SHP77 (cell line): Measurements from ENCODE around the gene MLLT6.
A peak's percentile ranks its signal among the peaks of the same experiment; 100 is the strongest.

Experiments used
- DNase-seq, 2 experiments: peaks; one replicate each; lab custom pipeline; 2025; lab: John Stamatoyannopoulos, UW

The MLLT6 gene

DNA sequence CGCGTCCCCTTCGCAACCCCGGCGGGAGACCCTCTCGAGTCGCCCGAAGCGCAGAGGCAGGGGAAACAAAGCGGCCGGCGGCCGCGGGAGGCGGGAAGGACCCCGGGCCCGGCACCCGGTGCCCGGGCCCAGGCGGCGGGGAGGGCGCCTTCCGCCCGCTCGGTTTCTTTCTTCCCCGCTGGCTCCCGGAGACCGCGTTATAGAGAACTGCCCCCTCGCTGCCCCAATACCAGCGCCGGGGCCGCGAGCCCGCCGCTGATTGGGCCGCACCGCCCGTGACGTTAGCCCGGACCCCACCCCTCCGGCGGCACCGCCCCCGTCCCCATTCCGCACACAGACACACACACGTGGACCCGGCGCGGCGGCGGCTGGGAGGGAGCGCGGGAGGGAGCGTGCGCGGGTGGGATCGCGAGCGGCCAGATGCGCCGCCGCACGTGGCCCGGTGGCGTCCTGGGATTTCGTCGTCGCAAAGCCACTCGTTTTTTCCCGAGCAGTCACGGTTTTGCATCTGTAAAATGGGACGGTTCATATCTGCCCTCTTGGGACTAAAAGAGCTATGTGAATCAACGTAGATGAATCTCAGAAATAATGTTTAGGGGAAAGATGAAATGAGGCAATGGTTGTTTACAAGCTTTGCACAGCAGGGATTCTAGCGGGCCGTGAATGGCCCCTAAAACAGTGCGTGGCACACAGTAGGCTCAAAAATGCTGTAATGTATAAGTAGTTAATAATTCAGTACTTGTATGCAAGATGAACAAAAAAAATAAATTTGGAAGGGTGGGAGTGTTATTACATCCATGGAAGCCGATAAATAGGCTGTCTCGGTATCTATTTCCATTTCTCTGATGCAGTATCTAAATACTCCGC is 30.1 kb upstream of the MLLT6 start, which contains the start of gene EPOP:
TSS of gene EPOP (minus strand) at position 209 of the 867 bp plus-strand sequence. CDS start 462 bp downstream, outside the sequence.
- DNase-seq: peak; percentile 67 to 83

DNA sequence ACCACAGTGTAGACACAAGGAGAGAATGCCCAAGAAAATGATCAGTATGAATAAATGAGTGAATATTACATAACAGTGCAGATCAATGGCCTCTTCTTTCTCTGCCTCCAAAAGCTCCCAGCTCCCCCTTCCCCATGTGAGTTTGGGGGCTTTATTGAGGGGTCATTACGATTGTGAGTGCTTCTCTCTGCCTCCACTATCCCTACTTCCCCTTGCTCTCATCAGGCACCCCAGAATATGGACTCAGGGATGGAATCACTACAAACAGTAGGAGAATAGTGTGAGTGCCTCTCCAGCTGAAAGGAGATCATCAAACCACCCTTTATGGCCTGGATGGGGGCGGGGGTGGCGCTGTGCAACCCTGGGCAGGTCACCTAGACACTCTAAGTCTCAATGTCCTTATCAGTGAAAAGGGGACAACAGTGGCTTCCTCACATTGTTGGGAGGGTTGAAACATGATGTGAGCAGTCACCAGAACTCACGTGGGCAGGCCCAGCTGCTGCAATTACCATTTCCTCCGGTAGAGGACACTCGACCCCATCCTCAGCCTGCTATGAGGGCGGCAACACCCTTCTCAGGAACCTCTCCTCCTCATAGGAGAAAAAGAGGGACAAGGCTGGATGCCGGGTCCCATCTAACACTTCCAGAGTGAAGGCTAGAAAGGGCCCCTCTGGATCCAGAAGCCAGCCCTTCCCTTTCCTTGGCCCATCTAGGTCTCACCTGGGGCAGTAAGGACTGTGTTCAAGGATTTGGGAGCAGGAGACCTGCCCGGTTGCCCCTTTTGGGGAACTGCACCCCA is 28.2 kb upstream of the MLLT6 start:
- DNase-seq: peak; percentile 77 to 80

DNA sequence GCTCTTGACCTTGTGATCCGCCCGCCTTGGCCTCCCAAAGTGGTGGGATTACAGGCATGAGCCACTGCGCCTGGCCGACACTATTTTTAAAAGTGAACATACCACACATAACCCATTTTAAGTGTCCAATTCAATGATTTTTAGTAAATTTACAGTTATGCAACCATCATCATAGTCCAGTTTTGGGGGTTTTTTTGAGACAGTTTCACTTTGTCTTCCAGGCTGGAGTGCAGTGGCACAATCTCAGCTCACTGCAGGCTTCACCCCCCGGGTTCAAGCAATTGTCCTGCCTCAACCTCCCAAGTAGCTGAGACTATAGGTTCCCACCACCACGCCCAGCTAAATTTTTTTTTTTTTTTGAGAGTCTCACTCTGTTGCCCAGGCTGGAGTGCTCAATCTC is 27.3 kb upstream of the MLLT6 start:
- no peak for DNase-seq

DNA sequence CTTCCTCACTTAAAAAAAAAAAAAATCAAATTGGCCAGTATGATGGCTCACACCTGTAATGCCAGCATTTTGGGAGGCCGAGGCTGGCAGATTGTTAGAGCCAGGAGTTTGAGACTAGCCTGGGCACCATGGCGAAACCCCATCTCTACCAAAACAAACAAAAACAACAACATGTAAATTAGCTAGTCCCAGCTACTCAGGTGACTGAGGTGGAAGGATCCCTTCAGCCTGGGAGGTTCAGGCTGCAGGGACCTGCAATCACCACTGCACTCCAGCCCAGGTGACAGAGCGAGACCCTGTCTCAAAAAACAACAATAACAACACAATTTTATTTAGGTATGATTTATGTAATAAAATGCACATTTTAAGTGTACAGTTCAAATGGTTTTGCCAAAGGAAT is 24.0 kb upstream of the MLLT6 start:
- DNase-seq: no peak

DNA sequence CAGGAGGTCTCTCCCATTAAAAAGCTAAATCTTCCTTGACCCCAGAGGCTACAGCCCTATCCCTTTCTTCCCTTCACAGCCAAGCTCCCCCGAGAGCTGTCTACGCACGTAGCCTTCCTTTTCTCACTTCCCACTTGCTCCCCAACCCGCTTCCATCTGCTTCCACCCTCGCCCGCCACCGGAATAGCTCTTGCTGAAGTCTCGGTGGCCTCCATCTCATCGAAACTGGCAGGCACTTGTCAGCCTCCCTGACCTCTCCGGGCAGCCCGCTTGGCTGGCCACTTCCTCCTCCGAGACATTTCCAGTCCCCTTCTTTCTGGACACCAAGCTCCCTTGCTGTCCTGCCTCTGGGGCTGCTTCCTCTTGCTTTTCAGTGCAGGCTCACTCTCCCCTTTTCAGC is 19.6 kb upstream of the MLLT6 start:
- DNase-seq: no peak

DNA sequence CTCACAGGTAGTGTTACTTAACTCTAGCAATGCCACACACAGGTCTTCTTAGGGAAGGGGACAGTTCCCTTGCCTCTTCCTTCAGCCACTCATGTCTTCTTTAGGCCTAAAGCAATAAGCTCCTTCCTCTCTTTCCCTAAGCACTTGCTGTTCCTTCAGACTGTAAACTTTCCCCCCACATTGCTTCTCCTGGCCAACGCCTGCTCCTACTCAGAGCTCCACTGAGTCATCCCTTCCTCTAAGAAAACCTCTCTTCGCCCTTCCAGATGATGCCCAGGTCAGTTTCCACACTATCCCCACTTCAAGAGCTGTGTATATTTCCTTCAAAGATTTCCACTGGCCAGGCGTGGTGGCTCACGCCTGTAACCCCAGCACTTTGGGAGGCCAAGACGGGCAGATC is 17.8 kb upstream of the MLLT6 start:
- no peak for DNase-seq

DNA sequence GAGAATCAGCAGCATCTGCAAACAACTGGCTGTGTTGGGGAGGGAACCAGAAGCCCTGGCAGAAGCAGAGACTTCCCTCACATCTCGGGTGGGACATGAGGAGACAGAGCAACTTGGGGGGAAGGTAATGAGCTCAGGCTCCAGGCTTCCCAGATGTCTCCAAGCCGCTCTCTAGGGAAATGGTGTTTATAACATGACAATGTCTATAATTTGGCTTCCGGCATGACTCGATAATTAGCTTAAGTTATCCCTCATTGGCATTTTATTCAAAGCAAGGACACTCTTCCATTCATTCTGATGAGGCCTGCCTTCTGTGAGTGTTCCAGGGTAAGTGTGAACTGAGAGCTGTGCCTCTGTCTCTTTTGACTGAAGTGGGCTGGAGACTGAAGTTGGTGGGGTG is 14.7 kb upstream of the MLLT6 start:
- DNase-seq: no peak

DNA sequence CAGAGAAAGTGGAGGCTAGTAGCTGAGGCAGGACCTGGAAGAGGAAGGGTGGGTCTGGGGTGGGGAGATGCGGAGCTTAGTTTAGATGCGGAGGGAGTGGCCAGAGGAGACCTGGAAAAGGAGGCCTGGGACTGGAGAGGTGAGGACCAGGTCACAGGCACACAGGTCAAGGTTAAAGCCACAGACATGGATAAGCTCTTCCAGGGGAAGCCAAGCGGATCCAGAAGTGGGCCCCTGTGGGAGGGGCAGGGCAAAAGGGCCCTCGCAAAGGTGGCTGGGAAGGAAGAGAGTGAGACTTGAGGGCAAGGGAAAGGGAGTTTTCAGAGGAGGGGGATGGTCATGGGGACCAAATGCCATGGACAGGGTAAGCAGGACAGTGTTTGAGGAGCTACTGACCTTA is 13.9 kb upstream of the MLLT6 start:
- no peak for DNase-seq

DNA sequence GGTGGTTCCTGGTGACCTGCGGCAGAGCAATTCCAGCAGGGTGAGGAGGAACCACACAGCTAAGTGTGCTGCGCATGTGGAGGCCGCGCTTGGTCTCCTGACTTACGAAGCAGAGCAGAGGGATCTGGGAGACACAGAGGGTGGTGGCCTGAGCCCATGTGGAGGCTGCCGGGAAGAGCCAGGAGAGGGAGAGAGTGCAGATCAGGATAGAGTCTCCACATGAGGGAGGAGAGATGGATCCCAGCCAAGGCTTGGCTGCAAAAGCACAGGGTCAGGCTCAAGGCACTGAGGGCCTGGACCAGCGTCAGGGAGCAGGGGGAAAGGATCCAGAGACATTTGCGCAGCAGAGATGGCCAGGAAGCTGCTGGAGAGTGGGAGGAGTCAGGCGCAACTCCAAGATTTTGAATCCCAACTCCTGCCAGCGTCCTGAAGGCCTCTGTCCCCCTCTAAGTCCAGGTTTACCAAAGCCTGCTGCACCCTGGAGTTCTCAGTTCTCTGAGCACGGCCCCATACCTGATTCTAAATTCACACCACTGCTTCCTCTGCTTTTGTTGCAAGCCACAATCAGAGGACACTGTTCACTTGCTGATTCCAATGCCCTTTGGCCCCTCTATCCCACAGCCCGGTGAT is 11.3 kb upstream of the MLLT6 start:
- peak; percentile 52 to 68 for DNase-seq

DNA sequence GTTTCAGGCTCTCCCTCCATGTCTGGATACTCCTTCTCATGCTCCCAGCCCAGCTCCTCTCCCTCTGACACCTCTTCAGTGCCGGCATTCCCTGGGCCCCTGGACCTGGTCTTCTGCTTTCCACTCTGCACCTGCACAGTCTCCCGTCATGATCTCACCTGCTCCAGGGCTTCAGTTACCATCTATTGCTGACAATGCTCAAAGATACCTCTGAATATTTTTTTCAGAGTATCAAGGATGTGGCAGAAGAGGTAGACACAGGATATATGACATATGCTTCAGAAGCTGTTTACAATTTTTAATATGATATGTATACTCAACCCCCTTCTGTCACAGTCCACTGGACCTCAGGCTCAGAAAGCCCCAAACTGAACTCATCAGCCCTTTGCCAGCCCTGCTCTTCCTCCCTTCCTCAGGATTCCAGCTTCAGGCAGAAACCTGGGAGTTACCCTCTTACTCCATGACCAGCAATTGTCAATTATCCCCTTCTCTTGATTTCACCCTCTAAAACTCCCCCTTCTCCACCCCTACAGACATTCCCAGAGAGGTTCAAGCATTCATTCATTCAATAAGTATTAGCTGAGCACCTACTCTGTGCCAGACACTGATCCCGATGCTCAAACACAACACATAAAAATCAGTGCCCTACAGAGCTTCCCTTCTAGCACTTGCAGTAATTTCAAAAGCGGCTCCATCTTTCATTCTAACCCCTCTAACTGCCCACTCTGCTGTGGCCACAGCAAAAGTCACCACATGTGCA is 7.8 kb upstream of the MLLT6 start:
- DNase-seq: no peak

DNA sequence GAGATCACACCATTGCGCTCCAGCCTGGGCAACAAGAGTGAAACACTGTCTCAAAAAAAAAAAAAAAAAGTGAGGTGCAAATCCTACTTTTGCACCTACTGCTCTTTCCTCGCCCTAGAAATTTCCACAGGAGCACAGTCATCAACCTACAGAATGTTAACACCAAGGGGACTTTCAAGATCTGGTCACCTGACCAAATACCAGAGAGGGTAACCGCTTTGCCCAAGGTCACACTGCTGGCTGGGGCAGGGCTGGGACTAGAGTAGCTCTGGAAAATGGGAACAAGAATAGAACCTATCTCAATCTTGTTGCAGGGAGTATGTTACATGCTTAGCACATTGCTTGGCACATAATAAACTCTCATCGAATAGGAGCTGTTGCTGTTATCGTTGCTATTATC is 6.3 kb upstream of the MLLT6 start:
- no peak for DNase-seq

DNA sequence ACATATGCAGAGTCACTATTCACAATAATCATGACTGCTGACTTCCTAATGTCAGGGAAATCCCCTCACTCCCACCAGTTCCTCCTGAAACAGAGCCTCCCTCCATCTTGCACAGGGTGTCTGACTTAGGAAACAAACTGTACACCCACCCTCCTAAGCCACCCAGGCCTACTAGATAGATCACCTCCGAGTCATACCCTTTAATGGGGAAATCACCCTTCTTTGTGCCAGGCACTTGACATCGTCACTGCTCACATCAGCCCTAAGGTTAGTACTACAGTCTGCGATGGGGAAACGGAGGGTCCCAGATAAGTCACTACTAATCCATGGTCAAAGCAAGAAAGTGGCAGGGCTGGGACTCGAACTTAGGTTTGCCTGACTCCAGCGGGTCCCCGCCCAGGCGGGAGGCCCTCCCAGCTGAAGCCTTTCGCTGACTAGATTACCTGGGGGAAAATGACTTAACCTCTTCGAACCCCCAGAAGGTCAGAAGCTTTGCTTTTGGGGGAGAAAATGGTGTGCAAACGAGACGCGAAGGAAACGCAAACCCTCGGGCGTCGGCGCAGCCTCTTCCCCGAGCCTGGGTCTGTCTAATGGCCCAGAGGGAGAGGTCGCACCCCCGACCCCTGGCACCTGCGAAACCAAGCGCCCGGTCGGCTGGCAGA is 3.4 kb upstream of the MLLT6 start:
- DNase-seq: no peak

DNA sequence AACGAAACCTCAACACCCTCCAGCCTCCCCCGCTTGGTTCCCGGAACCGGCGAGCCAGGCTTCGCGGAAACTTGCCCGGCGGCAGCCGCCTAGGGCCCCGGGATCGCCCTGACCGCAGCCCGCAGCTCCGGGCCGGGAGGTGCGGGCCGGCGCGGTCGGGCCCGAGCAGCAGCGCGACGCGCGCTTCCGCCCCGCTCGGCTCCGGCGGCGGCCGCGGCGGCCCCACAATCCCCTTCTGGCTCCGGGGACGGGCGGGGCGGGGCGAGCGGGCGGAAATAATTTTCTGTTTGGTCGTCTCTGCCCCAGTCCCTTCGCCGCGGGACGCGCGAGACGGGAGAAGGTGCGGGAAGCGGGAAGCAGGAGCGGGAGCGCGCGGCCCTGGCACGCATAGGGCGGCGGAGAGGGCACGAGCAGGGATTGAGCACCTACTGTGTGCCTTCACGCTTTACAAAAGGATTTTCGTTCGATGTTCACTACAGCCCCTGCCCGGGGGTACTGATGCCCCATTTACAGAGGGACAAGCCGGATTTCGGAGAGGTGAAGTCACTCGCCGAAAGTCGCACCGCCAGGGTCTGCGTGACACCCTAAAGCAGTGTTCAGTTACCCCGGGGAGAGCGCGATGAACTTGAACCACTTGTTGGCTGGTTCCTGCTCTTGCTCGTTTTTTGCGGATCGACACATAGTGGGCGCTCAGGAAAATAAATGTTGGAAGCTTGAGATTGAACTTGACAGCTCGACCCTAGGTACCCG is 2.7 kb upstream of the MLLT6 start:
- peak; percentile 84 to 89 for DNase-seq

DNA sequence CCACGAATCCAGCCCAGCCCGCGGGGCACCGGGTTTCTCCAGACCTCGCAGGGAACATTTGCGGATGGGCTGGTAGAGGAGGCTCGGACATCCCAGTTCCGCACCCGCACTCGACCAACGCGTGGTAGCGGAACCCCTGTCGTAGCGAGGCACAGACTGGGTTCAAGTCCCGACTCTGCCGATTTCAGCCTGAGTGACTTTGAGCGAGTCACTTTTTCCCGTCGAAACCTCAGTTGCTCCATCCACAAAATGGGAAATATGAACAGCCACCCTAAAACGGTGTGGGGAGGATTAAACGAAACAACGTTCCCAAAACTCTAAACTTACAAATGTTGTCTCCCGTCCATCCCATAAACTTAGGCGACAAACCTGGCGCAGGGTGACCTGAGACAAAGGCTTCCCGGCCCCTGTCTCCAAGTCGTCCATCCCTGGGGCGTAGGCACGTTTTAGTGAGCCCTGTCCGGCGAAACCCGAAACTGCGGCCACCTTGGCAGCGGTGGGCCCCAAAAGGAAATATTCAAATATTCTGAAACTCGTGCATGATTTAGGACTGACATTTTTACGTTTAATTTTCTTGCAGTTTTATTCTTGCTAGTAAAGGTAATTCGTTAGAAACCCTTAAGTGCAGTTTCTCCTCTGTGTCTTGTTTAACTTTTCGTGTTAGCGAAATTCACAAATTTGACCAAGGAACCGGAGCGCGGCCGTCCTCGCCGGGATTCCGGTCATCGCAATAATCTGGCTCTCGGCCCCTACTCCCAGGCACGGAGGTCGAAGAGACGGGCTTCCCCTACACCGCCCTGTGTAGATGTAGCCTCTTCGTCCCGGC is 1.9 kb upstream of the MLLT6 start:
- no peak for DNase-seq

DNA sequence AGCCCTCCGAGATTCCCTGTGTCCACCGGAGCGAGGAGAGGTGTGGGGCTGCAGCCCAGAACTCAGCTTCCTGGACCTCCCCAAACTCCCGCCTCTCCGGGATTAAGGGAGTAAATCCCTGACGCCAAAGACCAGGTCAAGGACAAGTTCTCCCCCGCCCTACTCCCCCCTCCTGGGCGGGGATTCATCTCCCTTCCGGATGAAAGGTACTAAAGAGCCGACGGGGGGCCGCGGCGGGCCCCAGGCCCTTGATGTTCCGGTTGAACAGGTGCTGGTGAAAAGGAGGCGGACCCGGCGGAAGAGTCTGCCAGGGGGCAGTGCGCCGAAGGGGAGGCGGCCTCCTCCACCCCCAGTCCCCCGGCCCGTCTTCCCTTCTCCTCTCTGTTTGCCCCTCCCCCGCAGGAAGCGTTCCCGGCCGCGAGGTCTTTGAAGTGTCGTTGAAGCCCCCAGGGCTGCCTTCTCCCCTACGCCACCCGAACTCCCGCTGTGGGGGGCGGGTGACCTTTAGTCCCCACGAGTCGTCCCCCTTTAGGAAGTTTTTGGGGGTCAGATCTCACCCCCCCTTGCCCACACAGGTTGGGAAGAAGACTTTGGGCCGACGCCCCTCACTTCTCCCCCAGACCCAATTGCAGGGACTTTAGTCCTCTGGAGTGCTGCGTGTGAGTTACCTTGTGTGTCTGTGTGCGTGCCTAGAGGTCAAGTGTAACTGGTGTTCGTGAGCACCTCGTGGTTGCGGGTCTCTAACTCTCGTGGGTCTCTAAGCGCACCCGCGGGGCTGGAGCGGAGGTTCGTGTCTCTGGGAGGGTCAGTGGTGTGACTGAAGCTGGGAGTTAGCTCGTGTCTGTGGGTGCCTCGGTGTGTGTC is 1.1 kb upstream of the MLLT6 start:
- DNase-seq: peak; percentile 95 to 97

DNA sequence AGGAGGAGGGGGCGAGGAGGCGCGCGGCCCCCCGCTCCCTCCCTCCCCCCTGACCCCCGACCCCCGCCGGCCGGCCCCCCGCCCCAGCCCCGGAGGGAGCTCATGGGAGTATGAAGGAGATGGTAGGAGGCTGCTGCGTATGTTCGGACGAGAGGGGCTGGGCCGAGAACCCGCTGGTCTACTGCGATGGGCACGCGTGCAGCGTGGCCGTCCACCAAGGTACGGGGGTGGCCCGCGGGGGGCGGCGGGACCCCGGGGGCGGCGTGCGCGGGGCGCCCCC is 390 bp downstream of the MLLT6 start:
- no peak for DNase-seq

DNA sequence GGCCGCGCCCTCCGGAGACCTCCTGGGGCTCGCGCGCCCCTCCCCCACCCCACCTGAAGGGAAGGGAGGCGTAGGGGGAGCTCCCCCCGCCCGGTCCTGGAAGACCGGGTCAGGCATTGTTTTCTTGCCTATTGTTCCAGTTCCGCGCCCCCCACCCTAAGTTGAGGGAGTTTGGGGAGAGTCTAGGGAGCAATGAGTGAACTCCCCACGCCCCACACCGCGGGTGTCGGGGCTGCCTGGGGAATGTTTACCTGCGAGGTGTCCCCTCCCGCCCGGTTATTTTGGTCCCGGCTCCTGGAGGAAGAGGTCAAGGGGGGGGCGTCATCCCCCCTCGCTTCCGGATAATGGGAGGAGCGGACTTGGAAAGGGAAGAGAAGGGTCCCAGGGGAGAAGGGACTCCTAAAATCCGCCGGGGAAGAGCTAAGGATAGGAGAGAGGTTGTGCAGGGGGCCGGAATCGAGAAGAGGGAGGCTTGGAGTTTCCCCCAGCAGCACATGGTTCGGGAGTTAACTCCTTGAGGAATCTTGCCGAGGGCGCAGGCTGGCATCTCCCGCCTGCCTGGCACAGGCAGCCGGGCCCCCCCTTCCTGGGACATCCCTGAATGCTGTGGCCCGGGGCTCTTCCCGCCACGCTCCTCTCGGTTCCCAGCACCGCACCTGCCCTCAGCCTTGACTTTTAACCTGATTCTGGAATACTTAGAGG is 881 bp downstream of the MLLT6 start:
- DNase-seq: peak in 1 of 2 experiments; percentile 25

DNA sequence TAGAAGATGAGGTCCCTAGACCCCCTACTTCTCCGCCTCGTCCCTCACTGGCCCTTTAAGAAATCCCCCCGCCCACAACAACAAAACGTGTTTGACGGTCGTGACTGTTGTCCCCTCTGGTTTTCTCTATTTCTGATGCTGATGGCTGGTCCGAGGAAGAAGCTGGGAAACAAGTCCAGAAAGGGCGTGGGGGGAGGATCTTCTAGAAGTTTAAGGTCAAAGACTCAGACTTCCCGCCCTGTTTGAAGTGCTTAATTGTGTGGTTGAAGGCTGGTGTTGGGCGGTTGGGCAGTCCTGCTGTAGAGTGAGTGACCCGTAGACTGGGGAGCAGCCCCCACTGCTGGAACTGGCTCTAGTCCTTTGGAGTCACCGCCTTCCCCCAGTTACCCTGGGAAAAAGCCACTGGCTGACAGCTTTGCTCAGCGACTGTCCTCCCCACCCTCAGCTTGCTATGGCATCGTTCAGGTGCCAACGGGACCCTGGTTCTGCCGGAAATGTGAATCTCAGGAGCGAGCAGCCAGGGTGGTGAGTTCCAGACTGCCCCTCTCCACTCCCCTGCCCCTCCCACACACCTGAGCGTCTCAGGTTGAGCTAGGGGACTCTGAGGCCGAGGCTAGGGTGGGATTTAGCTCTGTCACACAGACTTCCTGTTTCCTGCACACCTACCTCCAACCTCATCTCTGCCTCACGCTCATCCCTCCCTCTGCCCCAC is 1.6 kb downstream of the MLLT6 start:
- DNase-seq: no peak
